Glutamatergic neuron (in vitro differentiated cells): ENCODE measurements around the gene GGCX. TPM values are rescaled to one million over a fixed set of nuclear protein-coding genes. Genes with fewer than 3 reads are reported as not detected.

Experiments used
- DNase-seq: peaks from one replicate; pipeline ENCODE4 v3.0.0; 2022
- H3K27ac Mint-ChIP-seq: one replicate; pipeline ENCODE4 v1.8.0; 2020; ENCODE audit warnings: mild to moderate bottlenecking, mixed read lengths, inconsistent platforms; ENCODE audit not compliant: unreplicated experiment
- H3K27me3 Mint-ChIP-seq: one replicate; pipeline ENCODE4 v1.8.0; 2020; ENCODE audit warnings: mild to moderate bottlenecking, moderate library complexity, mixed read lengths, inconsistent platforms; ENCODE audit not compliant: unreplicated experiment
- H3K36me3 Mint-ChIP-seq: one replicate; pipeline ENCODE4 v1.8.0; 2020; ENCODE audit warnings: mild to moderate bottlenecking, mixed read lengths, inconsistent platforms; ENCODE audit not compliant: unreplicated experiment
- H3K4me1 Mint-ChIP-seq: one replicate; pipeline ENCODE4 v1.8.0; 2020; ENCODE audit warnings: mild to moderate bottlenecking, low read depth, mixed read lengths, inconsistent platforms; ENCODE audit not compliant: unreplicated experiment
- H3K4me3 Mint-ChIP-seq: one replicate; pipeline ENCODE4 v1.8.0; 2020; ENCODE audit warnings: mild to moderate bottlenecking, mixed read lengths, inconsistent platforms; ENCODE audit not compliant: unreplicated experiment
- H3K9me3 Mint-ChIP-seq: one replicate; pipeline ENCODE4 v1.8.0; 2020; ENCODE audit warnings: mild to moderate bottlenecking, moderate library complexity, mixed read lengths, inconsistent platforms; ENCODE audit not compliant: unreplicated experiment
- total RNA-seq: library from RNA; stranded (reverse); fragmentation: NEBNext Ultra II Directional; extraction: Animal tissue kit (Norgen Biotek cat#: 25700); gene quantifications from one replicate; pipeline ENCODE4 v1.2.1, GENCODE V29; 2021; ENCODE audit not compliant: unreplicated experiment
- TF ChIP-seq, protein P1 (sequence below): fragments of 200-600 bp; sonication (generic); IDR thresholded peaks from one replicate; pipeline ENCODE4 v1.5.0; 2021; ENCODE audit not compliant: partially characterized antibody, unreplicated experiment

GGCX gene
- total RNA-seq, 1 donor from 2014 or later, result 49.6 TPM

DNA sequence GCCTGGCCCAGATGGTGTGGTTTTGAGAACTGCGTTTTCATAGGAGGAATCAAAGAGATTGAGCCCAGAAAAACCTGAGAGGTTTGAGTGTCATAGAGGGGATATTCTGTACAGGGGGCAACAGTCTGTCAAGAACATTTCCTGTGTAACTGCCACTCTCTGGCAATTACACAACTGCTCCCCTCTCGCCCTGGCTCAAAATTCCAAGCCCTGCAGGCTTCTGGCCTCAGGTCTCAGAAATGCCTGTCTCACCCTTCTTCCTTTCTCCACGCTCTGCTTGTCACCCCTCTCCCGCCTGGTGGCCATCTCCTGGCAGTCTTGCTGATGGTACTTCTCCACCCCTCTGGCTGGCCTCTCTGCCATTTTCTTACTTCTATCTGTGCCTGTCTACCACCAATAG is 26.9 kb upstream of the GGCX start:
- DNase-seq, result no peak

DNA sequence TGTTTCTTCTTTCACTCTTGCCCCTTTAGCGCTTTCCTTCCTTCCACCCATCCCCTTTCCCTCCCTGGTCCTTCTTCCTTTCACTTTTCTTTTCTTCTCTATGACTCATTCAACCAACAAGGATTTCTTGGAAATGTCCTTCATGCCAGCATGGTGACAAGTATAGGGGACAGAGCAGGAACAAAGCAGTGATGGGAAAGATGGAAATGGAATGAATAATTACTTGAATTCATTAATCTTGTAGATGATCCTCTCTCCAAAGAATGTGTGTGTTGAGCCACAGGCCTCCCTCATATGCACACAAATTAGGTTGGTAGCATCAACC is 24.4 kb upstream of the GGCX start:
- H3K36me3 Mint-ChIP-seq, result no peaks in the 10 kb centered on the region
- no peak overlapping the region for H3K27ac Mint-ChIP-seq
- peaks cover 8% of the 10 kb centered on the region for H3K27me3 Mint-ChIP-seq
- TF ChIP-seq, protein P1, sequence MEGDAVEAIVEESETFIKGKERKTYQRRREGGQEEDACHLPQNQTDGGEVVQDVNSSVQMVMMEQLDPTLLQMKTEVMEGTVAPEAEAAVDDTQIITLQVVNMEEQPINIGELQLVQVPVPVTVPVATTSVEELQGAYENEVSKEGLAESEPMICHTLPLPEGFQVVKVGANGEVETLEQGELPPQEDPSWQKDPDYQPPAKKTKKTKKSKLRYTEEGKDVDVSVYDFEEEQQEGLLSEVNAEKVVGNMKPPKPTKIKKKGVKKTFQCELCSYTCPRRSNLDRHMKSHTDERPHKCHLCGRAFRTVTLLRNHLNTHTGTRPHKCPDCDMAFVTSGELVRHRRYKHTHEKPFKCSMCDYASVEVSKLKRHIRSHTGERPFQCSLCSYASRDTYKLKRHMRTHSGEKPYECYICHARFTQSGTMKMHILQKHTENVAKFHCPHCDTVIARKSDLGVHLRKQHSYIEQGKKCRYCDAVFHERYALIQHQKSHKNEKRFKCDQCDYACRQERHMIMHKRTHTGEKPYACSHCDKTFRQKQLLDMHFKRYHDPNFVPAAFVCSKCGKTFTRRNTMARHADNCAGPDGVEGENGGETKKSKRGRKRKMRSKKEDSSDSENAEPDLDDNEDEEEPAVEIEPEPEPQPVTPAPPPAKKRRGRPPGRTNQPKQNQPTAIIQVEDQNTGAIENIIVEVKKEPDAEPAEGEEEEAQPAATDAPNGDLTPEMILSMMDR, result no peak
- H3K4me1 Mint-ChIP-seq, result peaks cover 2% of the 10 kb centered on the region
- no peak for DNase-seq
- peaks cover 6% of the 10 kb centered on the region for H3K9me3 Mint-ChIP-seq
- peak overlapping the region; percentile 13 for H3K4me3 Mint-ChIP-seq

More for the DNA sequence above, 26.9 kb upstream of the GGCX start:
- H3K36me3 Mint-ChIP-seq, result no peaks in the 10 kb centered on the region
- no peak overlapping the region for H3K4me3 Mint-ChIP-seq
- TF ChIP-seq, protein P1, result no peak
- no peak overlapping the region for H3K27ac Mint-ChIP-seq
- peaks cover 2% of the 10 kb centered on the region for H3K4me1 Mint-ChIP-seq
- peaks cover 7% of the 10 kb centered on the region for H3K27me3 Mint-ChIP-seq
- peaks cover 6% of the 10 kb centered on the region for H3K9me3 Mint-ChIP-seq

DNA sequence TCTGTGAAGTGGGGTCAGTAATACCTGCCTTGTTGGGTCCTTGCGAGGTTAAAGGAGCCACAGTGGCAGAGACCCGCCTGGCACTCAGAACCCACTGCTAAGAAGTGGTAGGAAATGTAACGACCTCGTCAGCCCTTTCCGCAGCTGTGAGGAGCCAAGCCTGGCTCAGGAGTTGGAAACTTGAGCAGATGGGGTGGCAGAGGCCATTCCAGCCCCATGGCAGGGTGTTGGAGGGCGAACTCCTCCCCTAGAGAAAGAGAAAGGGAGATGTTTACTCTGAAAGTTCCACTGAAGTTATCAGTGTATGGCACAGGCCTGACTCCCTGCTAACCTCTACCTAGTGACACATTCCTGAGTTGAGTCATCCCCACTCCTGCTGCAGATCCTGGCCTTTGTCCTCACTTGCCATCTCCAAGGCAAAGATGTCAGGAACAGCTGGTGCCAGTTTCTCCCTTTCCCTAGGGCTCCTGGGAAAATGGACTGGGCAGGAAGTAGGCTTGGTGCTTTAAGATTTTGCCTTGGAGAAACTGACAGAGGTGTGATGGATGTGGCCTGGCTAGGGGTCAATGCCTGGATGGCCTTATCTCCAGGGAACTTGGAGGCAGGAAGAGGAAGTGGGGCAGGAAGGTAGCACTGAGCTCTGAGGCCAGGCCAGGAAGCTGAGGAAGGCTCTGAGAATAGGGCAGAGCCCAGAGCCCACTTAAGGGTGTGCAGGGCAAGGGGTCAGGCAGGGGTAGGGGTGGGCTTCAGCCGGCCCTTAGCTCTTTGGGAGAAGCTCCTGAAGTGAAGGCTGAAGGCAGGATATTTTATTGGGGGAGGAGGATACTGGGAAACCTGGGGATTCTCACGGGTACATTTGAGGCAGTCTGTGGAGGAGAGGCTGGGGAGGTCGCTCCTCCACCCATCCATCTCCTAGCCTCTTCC is 23.8 kb upstream of the GGCX start:
- Mint-ChIP-seq H3K27me3 (peaks cover 6% of the 10 kb centered on the region), H3K27ac (peak overlapping the region; percentile 48), H3K36me3 (no peaks in the 10 kb centered on the region), H3K9me3 (peaks cover 6% of the 10 kb centered on the region), H3K4me3 (peak overlapping the region; percentile 68), H3K4me1 (peaks cover under 1% of the 10 kb centered on the region)
- DNase-seq, result no peak
- TF ChIP-seq, protein P1, result no peak

DNA sequence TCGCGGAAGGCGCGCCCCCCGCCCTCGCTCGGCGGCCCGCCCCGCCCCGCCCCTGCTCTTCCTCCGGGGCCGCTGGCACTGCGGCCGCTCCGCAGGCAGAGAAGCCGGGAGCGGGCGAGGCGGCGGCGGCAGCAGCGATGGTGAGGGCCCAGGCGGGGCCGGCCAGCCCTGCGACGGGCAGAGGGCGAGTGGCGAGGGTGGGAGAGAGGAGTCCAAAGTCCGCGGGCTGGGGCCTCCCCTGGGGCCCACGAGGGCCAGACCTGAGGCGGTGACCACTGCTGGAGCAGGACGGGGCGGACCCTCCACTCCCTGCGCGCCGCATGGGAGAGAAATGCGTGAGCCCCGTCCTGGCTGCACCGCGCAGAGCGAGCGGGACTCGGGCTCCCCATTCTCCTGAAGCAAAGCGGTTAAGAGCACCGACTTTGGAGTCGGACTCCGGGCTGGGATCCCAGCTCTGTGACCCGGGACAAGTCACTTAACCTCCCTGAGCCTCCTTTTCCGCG is 23.1 kb upstream of the GGCX start, which contains the start of gene VAMP5:
Gene VAMP5, plus strand, starts transcription at position 78 of the 503 bp plus-strand sequence. Its CDS starts 60 bp downstream, at position 138.
- Mint-ChIP-seq H3K27ac (peak within 1 kb of the TSS; percentile 48), H3K9me3 (peaks cover 5% of the 10 kb centered on the region), H3K4me3 (peak within 1 kb of the TSS; percentile 70), H3K4me1 (no peaks in the 10 kb centered on the region), H3K27me3 (peaks cover 6% of the 10 kb centered on the region), H3K36me3 (no peaks in the 10 kb centered on the region)
- TF ChIP-seq, protein P1, result no peak
- peak; percentile 50 for DNase-seq

DNA sequence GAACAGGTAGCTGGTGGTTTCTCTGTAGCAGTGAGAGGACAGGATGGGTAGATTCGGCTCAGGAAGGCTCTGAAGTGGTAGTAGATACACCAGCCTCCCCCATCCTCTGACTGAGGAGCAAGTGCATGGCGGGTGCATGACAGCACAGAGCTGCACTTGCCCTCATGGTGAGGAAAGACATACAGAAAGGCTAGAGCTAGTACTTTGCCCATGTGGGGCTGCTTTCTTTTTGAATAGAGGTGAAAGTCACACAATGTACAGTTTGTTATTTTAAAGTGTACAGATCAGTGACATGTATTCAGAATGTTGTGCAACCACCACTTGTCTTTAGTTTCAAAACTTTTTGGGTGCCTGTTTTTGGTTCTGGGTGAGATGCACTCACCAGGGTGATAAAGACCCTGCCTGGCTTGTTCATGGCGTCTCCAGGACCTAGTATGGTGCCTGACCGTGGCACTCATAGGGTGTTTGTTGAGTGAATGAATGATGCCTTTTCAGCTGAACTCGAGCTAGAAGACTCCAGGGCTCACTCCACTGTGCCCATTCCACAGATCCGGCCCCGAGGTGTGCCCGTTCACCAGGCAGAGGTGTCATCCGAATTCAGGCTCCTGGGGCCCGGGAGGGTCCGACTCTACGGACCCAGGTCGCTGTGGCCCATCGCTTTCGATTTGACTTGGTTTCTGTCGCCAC is 22.5 kb upstream of the GGCX start:
- H3K9me3 Mint-ChIP-seq, result peaks cover 5% of the 10 kb centered on the region
- H3K36me3 Mint-ChIP-seq, result no peaks in the 10 kb centered on the region
- peak overlapping the region; percentile 70 for H3K4me3 Mint-ChIP-seq
- peaks cover 6% of the 10 kb centered on the region for H3K27me3 Mint-ChIP-seq
- peaks cover 4% of the 10 kb centered on the region for H3K4me1 Mint-ChIP-seq
- DNase-seq, result no peak
- TF ChIP-seq, protein P1, result no peak
- H3K27ac Mint-ChIP-seq, result no peak overlapping the region
